ENCODE results near the gene NRDC.

DNA sequence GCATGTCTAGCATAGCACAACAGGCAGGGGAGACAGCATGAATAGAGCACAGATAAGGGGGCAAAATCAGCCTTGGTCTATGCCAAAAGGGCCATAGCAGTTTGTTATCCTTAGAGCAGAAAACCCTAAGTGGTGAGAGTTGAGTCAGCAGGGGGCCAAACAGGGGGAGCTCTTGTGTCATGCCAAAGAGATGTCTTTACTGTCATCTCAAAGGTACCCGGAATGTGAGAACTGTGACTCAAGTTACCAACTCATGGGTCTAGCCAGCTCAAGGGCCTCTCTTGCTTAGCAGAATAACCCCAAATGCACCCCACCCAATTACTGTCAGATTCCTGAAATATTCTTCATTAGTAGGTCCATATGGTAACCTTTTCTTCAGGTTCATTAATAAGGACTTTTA is 45.9 kb upstream of the NRDC start:
- TF ChIP-seq, protein P1, sequence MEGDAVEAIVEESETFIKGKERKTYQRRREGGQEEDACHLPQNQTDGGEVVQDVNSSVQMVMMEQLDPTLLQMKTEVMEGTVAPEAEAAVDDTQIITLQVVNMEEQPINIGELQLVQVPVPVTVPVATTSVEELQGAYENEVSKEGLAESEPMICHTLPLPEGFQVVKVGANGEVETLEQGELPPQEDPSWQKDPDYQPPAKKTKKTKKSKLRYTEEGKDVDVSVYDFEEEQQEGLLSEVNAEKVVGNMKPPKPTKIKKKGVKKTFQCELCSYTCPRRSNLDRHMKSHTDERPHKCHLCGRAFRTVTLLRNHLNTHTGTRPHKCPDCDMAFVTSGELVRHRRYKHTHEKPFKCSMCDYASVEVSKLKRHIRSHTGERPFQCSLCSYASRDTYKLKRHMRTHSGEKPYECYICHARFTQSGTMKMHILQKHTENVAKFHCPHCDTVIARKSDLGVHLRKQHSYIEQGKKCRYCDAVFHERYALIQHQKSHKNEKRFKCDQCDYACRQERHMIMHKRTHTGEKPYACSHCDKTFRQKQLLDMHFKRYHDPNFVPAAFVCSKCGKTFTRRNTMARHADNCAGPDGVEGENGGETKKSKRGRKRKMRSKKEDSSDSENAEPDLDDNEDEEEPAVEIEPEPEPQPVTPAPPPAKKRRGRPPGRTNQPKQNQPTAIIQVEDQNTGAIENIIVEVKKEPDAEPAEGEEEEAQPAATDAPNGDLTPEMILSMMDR (IDR thresholded peaks at IDR 0.05), result no peak
- no peak for TF ChIP-seq POLR2A (IDR thresholded peaks at IDR 0.05)
